A673 (cell line): ENCODE measurements around the gene FOXN1. TPM values are rescaled to one million over a fixed set of nuclear protein-coding genes. Genes with fewer than 3 reads are reported as not detected.

Experiments
- BruUV-seq: library from RNA; stranded (reverse); fragments of 400-500 nt; replicated peaks from 2 replicates; lab custom pipeline; 2021; lab: Mats Ljungman, UMichigan
- CTCF ChIA-PET: fragments of 300-600 bp; sonication (Branson Sonifier 250); formaldehyde crosslinking; loops from one replicate; lab custom pipeline; 2022; ENCODE audit warnings: antibody characterized with exemption; lab: Charles Lee
- POLR2A ChIA-PET: fragments of 300-600 bp; sonication (Branson Sonifier 250); formaldehyde crosslinking; loops from one replicate; lab custom pipeline; 2022; ENCODE audit warnings: antibody characterized with exemption; ENCODE audit not compliant: low non-redundant PET; lab: Charles Lee
- DNase-seq: peaks from one replicate; pipeline ENCODE4 v3.0.0-alpha.2; 2015; ENCODE audit warnings: low spot score
- H3K27ac ChIP-seq: fragments of 200-600 bp; sonication (generic); 2 replicates; pipeline ENCODE4 v1.5.1; 2016; ENCODE audit warnings: mixed run types, low read depth, mild to moderate bottlenecking, mixed read lengths, antibody characterized with exemption, low read length; ENCODE audit not compliant: poor library complexity, severe bottlenecking
- H3K27me3 ChIP-seq: fragments of 200-600 bp; sonication (generic); replicated peaks from 2 replicates; pipeline ENCODE4 v1.6.1; 2017; ENCODE audit warnings: mixed run types, low read depth, mild to moderate bottlenecking, mixed read lengths, antibody characterized with exemption, low read length; ENCODE audit not compliant: insufficient read depth, poor library complexity
- H3K36me3 ChIP-seq: fragments of 200-600 bp; sonication (generic); 2 replicates; pipeline ENCODE4 v1.6.1; 2016; ENCODE audit warnings: mixed run types, mild to moderate bottlenecking, mixed read lengths, antibody characterized with exemption, low read length; ENCODE audit not compliant: insufficient read depth, poor library complexity, severe bottlenecking
- H3K4me1 ChIP-seq: fragments of 200-600 bp; sonication (generic); 2 replicates; pipeline ENCODE4 v1.6.1; 2017; ENCODE audit warnings: mixed run types, mild to moderate bottlenecking, mixed read lengths, antibody characterized with exemption, low read length; ENCODE audit not compliant: insufficient read depth, poor library complexity, severe bottlenecking
- H3K4me3 ChIP-seq: fragments of 200-600 bp; sonication (generic); 2 replicates; pipeline ENCODE4 v1.5.1; 2016; ENCODE audit warnings: low read depth, mixed run types, mild to moderate bottlenecking, mixed read lengths, low read length; ENCODE audit not compliant: poor library complexity, severe bottlenecking
- H3K9me3 ChIP-seq: fragments of 200-600 bp; sonication (generic); 2 replicates; pipeline ENCODE4 v1.6.1; 2016; ENCODE audit warnings: mixed run types, low read depth, mild to moderate bottlenecking, mixed read lengths, antibody characterized with exemption, low read length; ENCODE audit not compliant: poor library complexity, severe bottlenecking
- CTCF ChIP-seq: fragments of 300-800, 200-600 bp; sonication (generic); conservative IDR thresholded peaks from 2 replicates; pipeline ENCODE4 v1.5.1; 2017; ENCODE audit warnings: low read depth, mild to moderate bottlenecking, antibody characterized with exemption, low read length, moderate library complexity, mixed read lengths
- EZH2 ChIP-seq: fragments of 200-600 bp; sonication (generic); IDR thresholded peaks from 2 replicates; pipeline ENCODE4 v1.6.1; 2017; ENCODE audit warnings: borderline replicate concordance, low read depth, mild to moderate bottlenecking, mixed read lengths, antibody characterized with exemption, low read length; ENCODE audit not compliant: poor library complexity, severe bottlenecking
- intact Hi-C: fragments of 100-400 bp; cut with micrococcal nuclease; formaldehyde crosslinking; loops from one replicate; pipeline ENCODE4 v1.10.0; 2022; ENCODE audit not compliant: unreplicated experiment
- total RNA-seq: library from RNA; stranded (reverse); gene quantifications from 2 replicates; pipeline ENCODE4 v1.2.3, GENCODE V29; 2021

FOXN1 gene
- total RNA-seq, 1 experiment from 2014 or later, result not detected

DNA sequence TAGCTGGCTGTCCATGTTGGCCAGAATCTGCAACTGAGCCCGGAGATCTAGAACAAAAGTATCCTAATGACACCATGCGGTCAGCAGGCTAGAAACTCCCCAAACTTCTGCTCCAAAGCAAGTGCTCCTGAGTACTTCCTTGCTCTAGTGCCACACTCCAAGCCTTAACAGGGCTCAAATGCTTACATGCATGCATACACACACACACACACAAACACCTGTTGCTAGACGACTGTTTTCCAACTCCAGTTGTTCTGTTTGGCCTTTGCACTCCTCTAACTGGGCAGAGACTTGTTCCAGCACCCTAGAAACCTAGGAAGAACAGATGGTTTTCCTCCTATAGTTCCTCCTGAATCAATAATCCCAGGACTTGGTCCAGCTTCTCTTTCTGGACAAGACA lies 78.3 kb downstream of the FOXN1 start:
- ChIA-PET POLR2A (no interaction called here), CTCF (no interaction called here)
- no peak overlapping the region for H3K27ac ChIP-seq
- H3K9me3 ChIP-seq, result no peaks in the 10 kb centered on the region
- intact Hi-C loops, result no loop called here
- no TSS peak for BruUV-seq
- H3K36me3 ChIP-seq, result peaks cover 92% of the 10 kb centered on the region
- H3K4me3 ChIP-seq, result no peak overlapping the region
- TF ChIP-seq EZH2 (no peak), CTCF (no peak)
- no peaks in the 10 kb centered on the region for H3K4me1 ChIP-seq
- no peak for DNase-seq
- H3K27me3 ChIP-seq, result no peaks in the 10 kb centered on the region

GRCh38 chr17:28585851-28586250 lies 79.7 kb downstream of the FOXN1 start:
- H3K9me3 ChIP-seq, result no peaks in the 10 kb centered on the region
- peaks cover 92% of the 10 kb centered on the region for H3K36me3 ChIP-seq
- POLR2A ChIA-PET, result no interaction called here
- intact Hi-C loops, result no loop called here
- TF ChIP-seq EZH2 (no peak), CTCF (no peak)
- no peak overlapping the region for H3K4me3 ChIP-seq
- CTCF ChIA-PET, result no interaction called here
- no peaks in the 10 kb centered on the region for H3K27me3 ChIP-seq
- H3K4me1 ChIP-seq, result no peaks in the 10 kb centered on the region
- no peak for DNase-seq
- no peak overlapping the region for H3K27ac ChIP-seq
- BruUV-seq, result no TSS peak

Other genes with a start within 250 kb of the FOXN1 start
- gene TMEM97, start 187.1 kb upstream of the FOXN1 start, total RNA-seq, result 122 and 134 TPM in 2 replicates
- gene IFT20, start 170.9 kb upstream of the FOXN1 start, total RNA-seq, result 21.5 and 26.5 TPM in 2 replicates
- gene TNFAIP1, start 170.6 kb upstream of the FOXN1 start, total RNA-seq, result 27.5 and 36.8 TPM in 2 replicates
- 115 TPM in 2 replicates for gene POLDIP2, start 148.8 kb upstream of the FOXN1 start, total RNA-seq
- gene SEBOX, start 141.1 kb upstream of the FOXN1 start, total RNA-seq, result not detected in 2 replicates
- gene VTN, start 136.0 kb upstream of the FOXN1 start, total RNA-seq, result 0.26 TPM in 1 of 2 replicates, not detected in the other
- gene SARM1, start 134.7 kb upstream of the FOXN1 start, total RNA-seq, result 37.7 and 47.1 TPM in 2 replicates
- 4.4 and 6.4 TPM in 2 replicates for gene SLC46A1, start 100.1 kb upstream of the FOXN1 start, total RNA-seq
- not detected in 2 replicates for gene SLC13A2, start 32.7 kb upstream of the FOXN1 start, total RNA-seq
- 44.6 and 46.8 TPM in 2 replicates for gene UNC119, start 46.3 kb downstream of the FOXN1 start, total RNA-seq
- 51.6 and 64.8 TPM in 2 replicates for gene PIGS, start 65.2 kb downstream of the FOXN1 start, total RNA-seq
- 9.7 and 12.0 TPM in 2 replicates for gene ALDOC, start 70.5 kb downstream of the FOXN1 start, total RNA-seq
- 213 and 219 TPM in 2 replicates for gene SPAG5, start 92.7 kb downstream of the FOXN1 start, total RNA-seq
- 34.6 and 36.8 TPM in 2 replicates for gene RSKR, start 107.8 kb downstream of the FOXN1 start, total RNA-seq
- 176 and 198 TPM in 2 replicates for gene BLTP2, start 138.8 kb downstream of the FOXN1 start, total RNA-seq
- 41.1 and 41.6 TPM in 2 replicates for gene SDF2, start 155.6 kb downstream of the FOXN1 start, total RNA-seq
- 103 and 105 TPM in 2 replicates for gene SUPT6H, start 155.9 kb downstream of the FOXN1 start, total RNA-seq
- 4.6 and 7.8 TPM in 2 replicates for gene PROCA1, start 205.5 kb downstream of the FOXN1 start, total RNA-seq
- 158 and 165 TPM in 2 replicates for gene RAB34, start 211.5 kb downstream of the FOXN1 start, total RNA-seq
- gene RPL23A, start 213.6 kb downstream of the FOXN1 start, total RNA-seq, result 1,563 and 1,683 TPM in 2 replicates
- gene TLCD1, start 219.9 kb downstream of the FOXN1 start, total RNA-seq, result 3.8 and 7.8 TPM in 2 replicates
- gene NEK8, start 222.4 kb downstream of the FOXN1 start, total RNA-seq, result 3.9 and 4.2 TPM in 2 replicates
- gene TRAF4, start 237.7 kb downstream of the FOXN1 start, total RNA-seq, result 128 TPM in 2 replicates